SKM-1 (cell line): Measurements from ENCODE around the gene IL4R.

Source experiments
- DNase-seq: peaks from one replicate; lab custom pipeline; 2025; ENCODE audit not compliant: unreplicated experiment; lab: John Stamatoyannopoulos, UW

The IL4R gene

GRCh38 chr16:27353853-27354252 lies 40.1 kb downstream of the IL4R start:
- DNase-seq: no peak

- DNase-seq: peak; percentile 36
Measured at GRCh38 chr16:27355610-27356009, 41.8 kb downstream of the IL4R start.

- no peak for DNase-seq
Measured at GRCh38 chr16:27356794-27357193, 43.0 kb downstream of the IL4R start.

DNA sequence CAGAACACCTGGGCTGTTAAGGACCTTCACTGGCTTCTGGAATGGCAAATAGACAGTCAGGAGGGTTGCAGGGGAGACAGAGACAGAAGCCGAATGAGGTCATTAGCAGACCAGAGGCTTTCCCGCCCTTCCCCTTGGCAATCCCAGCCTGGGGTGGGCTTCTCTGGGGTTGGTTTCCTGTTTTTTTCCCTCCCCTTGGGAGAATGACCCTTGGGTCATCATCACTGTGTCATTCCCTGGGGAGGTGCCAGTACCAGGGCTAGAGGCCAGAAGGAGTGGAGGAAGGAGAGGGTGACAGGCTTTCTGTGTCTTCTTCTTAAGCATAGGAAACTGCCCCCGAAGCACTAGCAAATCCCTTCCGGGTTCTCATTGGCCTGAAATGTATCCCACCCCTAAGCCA lies 45.3 kb downstream of the IL4R start:
- no peak for DNase-seq

DNA sequence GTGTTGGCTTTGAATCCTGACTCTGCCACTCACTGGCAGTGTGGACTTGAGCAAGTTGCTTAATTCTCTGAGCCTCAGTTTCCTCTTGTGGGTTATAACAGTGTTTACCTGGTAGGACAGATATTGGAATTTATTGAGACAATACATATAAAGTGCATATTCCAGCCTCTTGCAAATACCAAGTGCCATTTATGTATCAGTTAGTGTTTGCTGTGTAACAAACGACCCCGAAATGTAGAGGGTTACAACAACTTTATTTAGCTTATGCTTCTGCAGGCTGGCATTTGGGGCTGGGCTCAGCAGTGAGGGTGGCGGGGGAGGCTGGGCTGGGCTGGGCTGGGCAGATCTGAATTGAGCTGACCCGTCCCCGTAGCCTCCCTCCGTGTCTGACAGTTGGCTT lies 45.8 kb downstream of the IL4R start:
- no peak for DNase-seq

DNA sequence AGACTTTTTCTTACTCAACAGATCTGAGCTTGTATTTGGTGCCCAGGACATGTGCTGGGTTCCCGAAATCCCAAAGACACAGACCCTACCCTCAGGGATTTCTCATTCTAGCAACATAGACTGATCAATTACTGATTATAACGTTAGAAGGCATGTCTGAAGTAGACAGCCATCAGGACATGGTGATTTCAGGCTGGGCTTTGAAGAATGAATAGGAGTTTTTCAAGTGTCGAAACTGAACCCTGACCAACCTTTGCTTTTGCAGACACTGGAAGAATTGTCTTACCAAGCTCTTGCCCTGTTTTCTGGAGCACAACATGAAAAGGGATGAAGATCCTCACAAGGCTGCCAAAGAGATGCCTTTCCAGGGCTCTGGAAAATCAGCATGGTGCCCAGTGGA lies 48.2 kb downstream of the IL4R start:
- DNase-seq: no peak

DNA sequence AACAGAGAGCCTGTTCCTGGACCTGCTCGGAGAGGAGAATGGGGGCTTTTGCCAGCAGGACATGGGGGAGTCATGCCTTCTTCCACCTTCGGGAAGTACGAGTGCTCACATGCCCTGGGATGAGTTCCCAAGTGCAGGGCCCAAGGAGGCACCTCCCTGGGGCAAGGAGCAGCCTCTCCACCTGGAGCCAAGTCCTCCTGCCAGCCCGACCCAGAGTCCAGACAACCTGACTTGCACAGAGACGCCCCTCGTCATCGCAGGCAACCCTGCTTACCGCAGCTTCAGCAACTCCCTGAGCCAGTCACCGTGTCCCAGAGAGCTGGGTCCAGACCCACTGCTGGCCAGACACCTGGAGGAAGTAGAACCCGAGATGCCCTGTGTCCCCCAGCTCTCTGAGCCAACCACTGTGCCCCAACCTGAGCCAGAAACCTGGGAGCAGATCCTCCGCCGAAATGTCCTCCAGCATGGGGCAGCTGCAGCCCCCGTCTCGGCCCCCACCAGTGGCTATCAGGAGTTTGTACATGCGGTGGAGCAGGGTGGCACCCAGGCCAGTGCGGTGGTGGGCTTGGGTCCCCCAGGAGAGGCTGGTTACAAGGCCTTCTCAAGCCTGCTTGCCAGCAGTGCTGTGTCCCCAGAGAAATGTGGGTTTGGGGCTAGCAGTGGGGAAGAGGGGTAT lies 48.9 kb downstream of the IL4R start:
- no peak for DNase-seq

DNA sequence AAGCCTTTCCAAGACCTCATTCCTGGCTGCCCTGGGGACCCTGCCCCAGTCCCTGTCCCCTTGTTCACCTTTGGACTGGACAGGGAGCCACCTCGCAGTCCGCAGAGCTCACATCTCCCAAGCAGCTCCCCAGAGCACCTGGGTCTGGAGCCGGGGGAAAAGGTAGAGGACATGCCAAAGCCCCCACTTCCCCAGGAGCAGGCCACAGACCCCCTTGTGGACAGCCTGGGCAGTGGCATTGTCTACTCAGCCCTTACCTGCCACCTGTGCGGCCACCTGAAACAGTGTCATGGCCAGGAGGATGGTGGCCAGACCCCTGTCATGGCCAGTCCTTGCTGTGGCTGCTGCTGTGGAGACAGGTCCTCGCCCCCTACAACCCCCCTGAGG lies 49.5 kb downstream of the IL4R start:
- DNase-seq: no peak

DNA sequence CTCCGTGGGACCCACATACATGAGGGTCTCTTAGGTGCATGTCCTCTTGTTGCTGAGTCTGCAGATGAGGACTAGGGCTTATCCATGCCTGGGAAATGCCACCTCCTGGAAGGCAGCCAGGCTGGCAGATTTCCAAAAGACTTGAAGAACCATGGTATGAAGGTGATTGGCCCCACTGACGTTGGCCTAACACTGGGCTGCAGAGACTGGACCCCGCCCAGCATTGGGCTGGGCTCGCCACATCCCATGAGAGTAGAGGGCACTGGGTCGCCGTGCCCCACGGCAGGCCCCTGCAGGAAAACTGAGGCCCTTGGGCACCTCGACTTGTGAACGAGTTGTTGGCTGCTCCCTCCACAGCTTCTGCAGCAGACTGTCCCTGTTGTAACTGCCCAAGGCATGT lies 50.0 kb downstream of the IL4R start:
- no peak for DNase-seq

- DNase-seq: no peak
Measured at GRCh38 chr16:27364493-27365141, 50.8 kb downstream of the IL4R start.

DNA sequence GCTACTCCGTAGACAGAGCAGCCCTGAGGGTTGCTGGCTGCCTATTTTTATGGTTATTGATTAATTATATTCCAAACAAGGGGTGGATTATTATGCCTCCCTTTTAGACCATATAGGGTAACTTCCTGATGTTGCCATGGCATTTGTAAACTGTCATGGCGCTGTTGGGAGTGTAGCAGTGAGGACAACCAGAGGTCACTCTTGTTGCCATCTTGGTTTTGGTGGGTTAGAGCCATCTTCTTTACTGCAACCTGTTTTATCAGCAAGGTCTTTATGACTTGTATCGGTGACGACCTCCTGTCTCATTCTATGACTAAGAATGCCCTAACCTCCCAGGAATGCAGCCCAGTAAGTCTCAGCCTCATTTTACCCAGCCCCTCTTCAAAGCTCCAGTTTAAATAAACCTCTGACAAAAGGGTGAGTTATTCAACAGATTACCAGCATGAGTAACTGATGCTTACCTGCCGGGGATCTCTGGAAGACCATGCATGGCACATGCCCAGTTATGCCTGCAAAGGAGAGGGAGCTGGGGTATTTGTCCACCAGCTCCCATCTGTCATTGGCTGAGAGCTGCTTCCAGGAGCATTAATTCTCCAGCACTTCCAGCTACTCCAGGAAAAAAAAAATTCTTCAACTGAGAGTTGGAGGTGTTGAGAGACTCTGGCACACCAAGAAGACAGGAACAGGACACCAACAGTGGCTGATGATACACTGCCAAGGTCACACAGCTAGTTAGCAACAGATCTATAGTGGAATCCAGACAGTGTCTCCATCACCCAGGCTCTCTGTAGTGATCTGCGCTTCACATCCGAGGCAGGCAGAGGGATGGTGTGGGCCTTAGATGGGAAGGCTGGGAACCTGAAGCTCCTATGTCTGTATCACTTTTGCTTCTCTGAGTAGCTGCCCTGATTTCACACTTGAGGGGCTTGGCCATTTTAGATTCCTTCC lies 51.6 kb downstream of the IL4R start:
- DNase-seq: no peak

DNA sequence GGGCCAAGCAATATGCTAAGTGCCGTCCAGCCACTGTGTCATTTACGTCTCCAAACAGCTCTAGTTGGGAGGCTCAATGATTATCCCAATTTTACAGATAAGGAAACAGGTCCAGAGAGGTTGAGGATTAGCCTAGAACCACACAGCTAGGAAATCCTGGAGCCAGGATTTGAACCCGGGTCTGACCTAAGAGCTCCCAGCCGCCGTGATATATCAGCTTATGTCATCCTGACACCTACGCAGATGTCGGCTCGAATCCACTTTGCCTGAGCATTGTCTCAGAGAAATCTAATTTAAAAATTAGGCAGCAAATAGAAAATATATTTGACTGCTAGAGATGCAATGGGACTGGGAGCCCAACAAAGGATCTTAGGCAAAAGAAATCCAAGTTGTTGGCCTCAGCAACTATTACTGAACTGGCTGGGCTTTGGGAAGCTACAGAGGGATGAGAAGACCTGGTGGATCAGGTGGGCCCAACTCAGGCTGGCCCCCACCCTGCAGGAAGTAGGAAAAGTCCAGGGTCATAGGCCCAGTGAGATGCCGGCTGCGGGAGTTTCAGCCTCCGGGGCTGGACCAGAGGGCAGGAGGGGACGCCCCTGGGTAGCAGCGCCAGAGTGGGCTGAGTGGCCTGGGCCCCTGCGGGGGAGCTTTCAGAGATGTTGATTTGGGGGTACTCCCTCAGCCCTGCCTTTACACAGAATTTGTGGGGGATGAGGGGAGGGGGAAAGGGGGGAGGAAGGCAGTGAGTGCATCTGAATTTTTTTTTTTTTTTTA lies 53.1 kb downstream of the IL4R start:
- DNase-seq: no peak

GRCh38 chr16:27367461-27368357 lies 53.9 kb downstream of the IL4R start:
- peak; percentile 67 for DNase-seq

- DNase-seq: no peak
Measured at GRCh38 chr16:27368358-27368722, 54.6 kb downstream of the IL4R start.

DNA sequence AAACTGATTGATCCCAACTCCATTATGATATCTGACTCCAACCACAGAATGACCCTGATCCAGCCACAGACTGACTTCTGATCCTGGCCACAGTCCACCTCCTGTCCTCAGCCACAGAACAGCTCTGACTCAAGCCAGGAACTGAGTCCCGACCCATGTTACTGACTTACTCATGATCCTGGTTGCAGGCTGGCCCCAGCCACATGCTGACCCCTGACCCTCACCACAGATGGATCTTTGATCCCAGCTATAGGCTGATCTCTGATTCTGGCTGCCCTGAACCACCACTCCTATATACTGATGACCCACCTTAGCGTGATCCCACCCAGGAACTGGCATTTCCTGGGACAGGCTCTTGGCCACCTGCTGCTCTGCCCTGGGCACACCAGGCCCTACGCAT lies 56.0 kb downstream of the IL4R start:
- DNase-seq: no peak

DNA sequence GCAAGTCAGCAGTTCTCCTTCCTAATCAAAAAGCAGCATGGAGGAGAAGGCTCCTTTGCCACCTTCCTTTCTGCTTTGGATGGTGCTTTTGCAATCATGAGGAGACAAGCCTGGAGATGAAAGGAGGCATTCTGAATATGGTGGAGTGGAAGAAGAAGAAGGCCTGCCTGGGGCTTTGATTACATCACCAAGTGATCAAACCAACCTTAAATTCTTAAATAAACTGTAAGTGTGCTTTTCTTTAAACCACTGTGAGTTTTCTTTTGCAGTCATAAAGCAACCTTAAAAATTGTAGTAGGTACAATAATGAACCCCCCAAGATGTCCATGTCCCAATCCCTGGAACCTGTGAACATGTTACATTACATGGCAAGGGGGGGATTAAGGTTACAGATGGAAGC lies 56.5 kb downstream of the IL4R start:
- no peak for DNase-seq

DNA sequence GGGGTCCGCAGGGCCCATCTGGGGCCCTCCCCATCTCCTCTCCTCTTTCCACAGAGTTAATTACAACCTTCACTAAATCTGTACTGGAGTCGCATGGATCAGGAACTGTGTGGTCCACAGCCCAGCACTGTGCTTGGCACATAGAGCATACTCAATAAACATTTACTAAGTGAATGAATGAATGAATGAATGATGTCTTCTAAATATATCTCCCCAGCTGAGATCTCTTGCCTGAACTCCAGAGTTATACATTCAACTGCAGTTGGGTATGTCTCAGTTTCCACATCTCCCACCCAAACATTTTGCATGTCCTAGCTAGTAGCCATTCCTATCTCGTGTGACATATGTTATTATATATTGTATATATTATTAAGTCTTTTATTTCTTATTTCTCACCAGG lies 59.5 kb downstream of the IL4R start:
- no peak for DNase-seq

DNA sequence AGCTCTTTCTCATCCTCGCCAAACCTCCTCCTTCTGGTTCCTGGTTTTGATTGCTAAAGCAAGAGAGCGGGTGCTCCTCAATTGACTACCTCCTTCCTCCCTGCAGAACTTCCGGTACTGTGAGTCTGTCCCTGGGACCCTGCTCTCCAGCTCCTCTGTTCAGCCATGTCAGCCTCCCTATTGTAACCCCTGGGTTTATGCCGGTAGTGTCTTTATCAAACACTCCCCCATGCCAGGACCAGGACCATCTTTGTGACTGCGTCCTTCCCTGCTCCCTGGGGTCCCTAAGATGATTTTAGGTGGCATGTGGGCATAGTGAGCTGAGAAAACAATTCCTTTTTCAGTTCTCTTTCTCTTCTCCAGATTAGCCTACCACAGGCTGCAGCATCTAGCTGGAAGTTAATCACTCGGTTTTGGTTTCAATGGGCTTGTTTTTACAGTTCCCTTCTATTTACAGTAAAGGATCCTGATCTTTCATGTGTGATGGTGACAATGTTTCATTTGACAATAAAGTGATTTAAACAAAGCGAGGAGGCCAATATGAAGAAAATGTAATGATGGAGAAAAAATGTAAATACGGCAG lies 60.5 kb downstream of the IL4R start:
- no peak for DNase-seq

DNA sequence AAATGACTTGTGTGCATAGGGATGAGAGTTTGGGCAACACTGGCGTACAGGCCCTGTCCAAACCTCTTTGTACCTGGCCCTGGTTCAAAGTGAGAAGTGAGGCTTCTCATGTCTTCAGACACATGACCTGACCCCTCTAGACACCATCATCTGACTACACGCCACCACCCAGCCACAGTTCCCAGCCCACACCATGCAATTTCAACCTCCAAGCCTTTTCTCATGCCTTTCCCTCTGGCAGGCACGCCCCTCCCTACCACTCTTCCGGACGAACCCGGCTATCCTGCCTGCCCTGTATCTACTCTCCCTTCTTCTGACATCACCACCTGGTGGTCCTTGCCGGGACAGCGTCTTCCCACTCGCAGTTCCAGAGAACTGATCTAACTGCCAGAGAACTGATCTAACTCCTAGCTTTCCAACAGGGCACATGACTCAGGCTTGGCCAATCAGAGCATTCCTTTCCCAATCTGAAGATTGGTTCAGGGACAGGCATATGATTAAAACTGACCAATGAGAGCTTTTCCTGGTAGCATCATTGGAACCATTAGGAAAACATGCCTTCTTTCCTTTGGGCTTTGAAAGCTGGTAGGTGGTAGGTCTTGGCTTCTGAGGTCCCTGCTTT lies 61.1 kb downstream of the IL4R start:
- DNase-seq: peak; percentile 27
